Right atrium auricular region (tissue), 2 donors: ENCODE measurements around the gene FOXP4. TPM values are rescaled to one million over a fixed set of nuclear protein-coding genes. Genes with fewer than 3 reads are reported as not detected.

Source experiments
- DNase-seq: peaks from one replicate; pipeline ENCODE4 v3.0.0-alpha.2; 2019; ENCODE audit warnings: low spot score
- H3K27ac ChIP-seq, 2 donors: fragments of 200-600 bp; sonication (generic); 1 replicate in 1 of 2; 2 replicates in 1 of 2; pipeline ENCODE4 v1.5.1; 2016 to 2019
- H3K27me3 ChIP-seq, 2 donors: fragments of 200-600 bp; sonication (generic); one replicate each; pipeline versions ENCODE4 v1.5.1 to v1.6.0; 2017 to 2019
- H3K36me3 ChIP-seq: fragments of 200-600 bp; sonication (generic); one replicate; pipeline ENCODE4 v1.5.1; 2016
- H3K4me1 ChIP-seq, 2 donors: fragments of 200-600 bp; sonication (generic); one replicate each; pipeline versions ENCODE4 v1.5.1 to v1.6.0; 2017 to 2019
- H3K4me3 ChIP-seq, 2 donors: fragments of 200-600 bp; sonication (generic); 1 replicate in 1 of 2; 2 replicates in 1 of 2; pipeline ENCODE4 v1.5.1; 2017 to 2019; ENCODE audit warnings: mild to moderate bottlenecking in 1 of 2, moderate library complexity in 1 of 2
- H3K9me3 ChIP-seq, 2 donors: fragments of 200-600 bp; sonication (generic); one replicate each; pipeline ENCODE4 v1.5.1; 2019
- CTCF ChIP-seq, 2 donors: fragments of 200-600 bp; sonication (generic); IDR thresholded peaks; one replicate each; pipeline ENCODE4 v1.5.1; 2019; ENCODE audit warnings: antibody characterized with exemption in 2 of 2
- total RNA-seq, 2 donors: library from RNA; depleted of rRNA; stranded (reverse); fragments of >200 nt; gene quantifications; one replicate each; pipeline ENCODE4 v1.1.0, GENCODE V29; 2016

FOXP4 gene
- total RNA-seq, 2 donors from 2014 or later = 9.3 to 20.2 TPM

GRCh38 chr6:41529970-41530369 is 16.2 kb upstream of the FOXP4 start:
- no peak overlapping the region for H3K4me3 ChIP-seq
- no peak for DNase-seq
- no peaks in the 10 kb centered on the region for H3K36me3 ChIP-seq
- H3K9me3 ChIP-seq = no peaks in the 10 kb centered on the region
- no peak overlapping the region for H3K27ac ChIP-seq
- H3K27me3 ChIP-seq = no peaks in the 10 kb centered on the region
- peaks cover 0 to 11% of the 10 kb centered on the region in 2 donors for H3K4me1 ChIP-seq
- no peak for TF ChIP-seq CTCF (IDR thresholded peaks at IDR 0.05)

GRCh38 chr6:41530476-41530875 is 15.7 kb upstream of the FOXP4 start:
- H3K27me3 ChIP-seq = no peaks in the 10 kb centered on the region
- no peak for TF ChIP-seq CTCF (IDR thresholded peaks at IDR 0.05)
- H3K36me3 ChIP-seq = no peaks in the 10 kb centered on the region
- no peak for DNase-seq
- peaks cover 0 to 11% of the 10 kb centered on the region in 2 donors for H3K4me1 ChIP-seq
- H3K4me3 ChIP-seq = no peak overlapping the region
- no peaks in the 10 kb centered on the region for H3K9me3 ChIP-seq
- H3K27ac ChIP-seq = no peak overlapping the region

- no peak for TF ChIP-seq CTCF (IDR thresholded peaks at IDR 0.05)
- no peak for DNase-seq
- H3K27me3 ChIP-seq = no peaks in the 10 kb centered on the region
These were observed 15.2 kb upstream of the FOXP4 start for GRCh38 chr6:41531016-41531415.

GRCh38 chr6:41531591-41532582 is 14.3 kb upstream of the FOXP4 start:
- no peaks in the 10 kb centered on the region for H3K9me3 ChIP-seq
- no peak for TF ChIP-seq CTCF (IDR thresholded peaks at IDR 0.05)
- no peaks in the 10 kb centered on the region for H3K27me3 ChIP-seq
- H3K36me3 ChIP-seq = no peaks in the 10 kb centered on the region
- no peak overlapping the region for H3K4me3 ChIP-seq
- DNase-seq = no peak
- no peak overlapping the region for H3K27ac ChIP-seq
- peaks cover 0 to 13% of the 10 kb centered on the region in 2 donors for H3K4me1 ChIP-seq

More at GRCh38 chr6:41531016-41531415, 15.2 kb upstream of the FOXP4 start:
- H3K36me3 ChIP-seq = no peaks in the 10 kb centered on the region
- no peaks in the 10 kb centered on the region for H3K9me3 ChIP-seq
- peaks cover 0 to 11% of the 10 kb centered on the region in 2 donors for H3K4me1 ChIP-seq
- H3K4me3 ChIP-seq = no peak overlapping the region
- no peak overlapping the region for H3K27ac ChIP-seq

GRCh38 chr6:41535766-41536165 is 10.4 kb upstream of the FOXP4 start:
- H3K4me1 ChIP-seq = peaks cover 0 to 18% of the 10 kb centered on the region in 2 donors
- no peak overlapping the region for H3K4me3 ChIP-seq
- no peaks in the 10 kb centered on the region for H3K36me3 ChIP-seq
- DNase-seq = no peak
- H3K27ac ChIP-seq = no peak overlapping the region
- no peaks in the 10 kb centered on the region for H3K9me3 ChIP-seq
- H3K27me3 ChIP-seq = no peaks in the 10 kb centered on the region
- no peak for TF ChIP-seq CTCF (IDR thresholded peaks at IDR 0.05)
